ENCODE results near the gene OSBPL1A. TPM values are rescaled to one million over a fixed set of nuclear protein-coding genes. Genes with fewer than 3 reads are reported as not detected.

Gene OSBPL1A
- polyA plus RNA-seq, 2 donors = 10.8 to 11.6 TPM

DNA sequence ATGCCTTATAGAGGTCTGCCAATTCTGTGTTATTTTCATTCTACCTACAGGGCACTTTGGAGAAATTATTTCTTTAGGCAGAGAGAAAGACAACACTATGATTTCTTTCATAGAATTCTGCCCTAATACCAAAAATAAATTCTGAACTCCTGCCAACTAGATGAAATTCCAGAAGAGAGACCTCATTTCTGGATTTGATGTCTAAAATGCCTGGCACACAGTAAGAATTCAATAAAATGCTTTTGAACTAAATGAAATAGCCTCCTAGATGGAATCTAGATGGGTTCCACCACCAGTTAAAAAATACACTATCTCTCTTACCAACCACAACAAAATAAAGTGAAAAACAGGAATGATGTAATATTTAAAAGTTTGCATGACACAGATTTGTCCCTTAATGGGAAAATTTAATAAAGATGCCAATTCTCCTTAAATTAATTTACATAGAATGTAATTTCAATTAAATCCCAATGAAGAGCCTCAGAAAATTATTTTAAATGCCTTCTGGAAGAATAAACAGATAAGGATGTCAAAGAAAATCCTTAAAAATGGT, 75.0 kb downstream of the OSBPL1A start:
- H3K27me3 ChIP-seq (ENCODE audit: control insufficient read depth in 1 of 2, insufficient read depth in 2 of 2, low read length in 2 of 2) = no peaks in the 10 kb centered on the region
- no peaks in the 10 kb centered on the region for H3K36me3 ChIP-seq (ENCODE audit: control insufficient read depth in 2 of 2, insufficient read depth in 2 of 2, low read length in 1 of 2)
- H3K4me3 ChIP-seq (ENCODE audit: low read depth in 1 of 2, low read length in 2 of 2) = no peak overlapping the region
- no peak overlapping the region for H3K27ac ChIP-seq (ENCODE audit: low read depth in 2 of 2, low read length in 1 of 2)
- no peaks in the 10 kb centered on the region for H3K9me3 ChIP-seq (ENCODE audit: control insufficient read depth in 2 of 2, insufficient read depth in 1 of 2, low read depth in 1 of 2, low read length in 1 of 2)
- no peaks in the 10 kb centered on the region for H3K4me1 ChIP-seq (ENCODE audit: control insufficient read depth in 2 of 2, insufficient read depth in 2 of 2, low read length in 1 of 2)

DNA sequence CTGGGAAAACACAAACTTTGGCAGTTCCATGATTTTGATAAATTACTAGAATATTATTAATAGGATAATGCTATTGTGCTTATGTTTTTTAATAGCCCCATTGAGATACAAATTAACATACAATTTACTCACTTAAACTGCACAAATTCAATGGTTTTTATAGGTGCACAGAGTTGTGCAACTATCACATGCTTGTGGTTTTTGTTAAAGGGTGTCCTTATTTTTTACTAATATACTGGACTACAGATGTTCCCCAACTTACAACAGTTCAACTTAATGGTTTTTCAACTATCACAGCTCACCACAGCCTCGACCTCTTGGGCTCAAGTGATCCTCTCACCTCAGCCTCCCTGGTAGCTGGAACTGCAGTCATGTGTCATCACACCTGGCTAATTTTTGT, 76.6 kb downstream of the OSBPL1A start:
- 91 to 100% methylated on average over 1 of the region's 1 CpG for WGBS, 2 donors

DNA sequence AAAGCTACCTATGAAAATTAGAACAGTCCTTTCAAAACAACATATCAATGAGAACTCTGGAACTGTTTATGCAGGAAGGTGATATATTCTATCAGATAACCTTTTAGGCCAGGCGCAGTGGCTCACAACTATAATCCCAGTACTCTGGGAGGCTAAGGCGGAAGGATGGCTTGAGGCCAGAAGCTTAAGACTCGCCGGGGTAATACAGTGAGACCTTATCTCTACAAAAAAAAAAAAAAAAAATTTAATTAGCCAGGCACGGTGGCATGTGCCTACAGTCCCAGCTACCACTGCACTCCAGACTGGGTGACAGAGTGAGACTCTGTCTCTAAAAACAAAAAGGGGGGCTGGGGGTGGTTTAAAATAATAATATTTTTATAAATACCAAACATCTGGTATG, 77.9 kb downstream of the OSBPL1A start:
- H3K4me1 ChIP-seq (ENCODE audit: control insufficient read depth in 2 of 2, insufficient read depth in 2 of 2, low read length in 1 of 2) = no peaks in the 10 kb centered on the region
- H3K27me3 ChIP-seq (ENCODE audit: control insufficient read depth in 1 of 2, insufficient read depth in 2 of 2, low read length in 2 of 2) = no peaks in the 10 kb centered on the region
- H3K9me3 ChIP-seq (ENCODE audit: control insufficient read depth in 2 of 2, insufficient read depth in 1 of 2, low read depth in 1 of 2, low read length in 1 of 2) = no peaks in the 10 kb centered on the region
- no peaks in the 10 kb centered on the region for H3K36me3 ChIP-seq (ENCODE audit: control insufficient read depth in 2 of 2, insufficient read depth in 2 of 2, low read length in 1 of 2)
- no peak overlapping the region for H3K27ac ChIP-seq (ENCODE audit: low read depth in 2 of 2, low read length in 1 of 2)
- H3K4me3 ChIP-seq (ENCODE audit: low read depth in 1 of 2, low read length in 2 of 2) = no peak overlapping the region
- 49 to 74% methylated on average over 5 of the region's 5 CpGs for WGBS, 2 donors

More for the DNA sequence above, 76.6 kb downstream of the OSBPL1A start:
- no peaks in the 10 kb centered on the region for H3K4me1 ChIP-seq (ENCODE audit: control insufficient read depth in 2 of 2, insufficient read depth in 2 of 2, low read length in 1 of 2)
- H3K27ac ChIP-seq (ENCODE audit: low read depth in 2 of 2, low read length in 1 of 2) = no peak overlapping the region
- H3K4me3 ChIP-seq (ENCODE audit: low read depth in 1 of 2, low read length in 2 of 2) = no peak overlapping the region
- no peaks in the 10 kb centered on the region for H3K27me3 ChIP-seq (ENCODE audit: control insufficient read depth in 1 of 2, insufficient read depth in 2 of 2, low read length in 2 of 2)
- no peaks in the 10 kb centered on the region for H3K36me3 ChIP-seq (ENCODE audit: control insufficient read depth in 2 of 2, insufficient read depth in 2 of 2, low read length in 1 of 2)
- H3K9me3 ChIP-seq (ENCODE audit: control insufficient read depth in 2 of 2, insufficient read depth in 1 of 2, low read depth in 1 of 2, low read length in 1 of 2) = no peaks in the 10 kb centered on the region

DNA sequence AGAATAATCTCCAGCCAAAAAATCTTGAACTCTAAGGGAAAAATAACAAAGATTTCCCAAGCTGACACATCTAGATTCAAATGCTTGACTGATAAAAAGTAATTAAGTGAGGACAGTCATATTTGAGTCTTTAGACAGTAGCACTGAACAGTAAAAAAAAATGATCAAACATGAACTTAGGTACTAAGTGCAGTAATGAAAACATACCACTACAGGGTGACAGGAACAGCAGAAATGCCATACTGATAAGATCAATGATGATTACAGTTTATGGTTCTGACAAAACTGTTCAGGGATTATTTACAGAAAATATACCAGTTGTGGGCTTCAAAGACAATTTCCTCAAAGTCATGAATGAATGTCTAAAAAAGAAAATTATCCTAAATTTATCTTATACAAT, 80.3 kb downstream of the OSBPL1A start:
- Histone ChIP-seq H3K27me3 (ENCODE audit: control insufficient read depth in 1 of 2, insufficient read depth in 2 of 2, low read length in 2 of 2) (no peaks in the 10 kb centered on the region), H3K9me3 (ENCODE audit: control insufficient read depth in 2 of 2, insufficient read depth in 1 of 2, low read depth in 1 of 2, low read length in 1 of 2) (no peaks in the 10 kb centered on the region), H3K4me1 (ENCODE audit: control insufficient read depth in 2 of 2, insufficient read depth in 2 of 2, low read length in 1 of 2) (no peaks in the 10 kb centered on the region), H3K36me3 (ENCODE audit: control insufficient read depth in 2 of 2, insufficient read depth in 2 of 2, low read length in 1 of 2) (no peaks in the 10 kb centered on the region), H3K4me3 (ENCODE audit: low read depth in 1 of 2, low read length in 2 of 2) (no peak overlapping the region), H3K27ac (ENCODE audit: low read depth in 2 of 2, low read length in 1 of 2) (no peak overlapping the region)

DNA sequence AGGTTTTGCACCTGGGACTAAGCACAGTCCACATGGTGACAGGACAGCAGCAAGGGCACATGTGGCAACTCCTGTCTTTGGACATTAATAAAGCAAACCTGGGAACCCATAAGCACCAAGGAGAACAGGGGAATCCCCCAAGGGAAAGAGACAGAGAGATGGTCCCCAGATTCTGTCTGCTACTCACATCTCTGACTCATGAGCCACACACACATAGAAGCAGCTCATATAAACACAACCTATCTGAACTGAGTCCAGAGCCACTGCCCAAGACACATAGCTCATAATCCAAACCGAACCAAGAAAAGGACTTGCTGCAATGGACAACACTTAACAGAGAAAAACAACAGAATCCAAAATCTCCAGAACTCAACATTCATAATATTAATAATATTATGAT, 82.5 kb downstream of the OSBPL1A start:
- 96 to 100% methylated on average over 1 of the region's 1 CpG for WGBS, 2 donors
- Histone ChIP-seq H3K9me3 (ENCODE audit: control insufficient read depth in 2 of 2, insufficient read depth in 1 of 2, low read depth in 1 of 2, low read length in 1 of 2) (no peaks in the 10 kb centered on the region), H3K36me3 (ENCODE audit: control insufficient read depth in 2 of 2, insufficient read depth in 2 of 2, low read length in 1 of 2) (no peaks in the 10 kb centered on the region), H3K27ac (ENCODE audit: low read depth in 2 of 2, low read length in 1 of 2) (no peak overlapping the region), H3K4me1 (ENCODE audit: control insufficient read depth in 2 of 2, insufficient read depth in 2 of 2, low read length in 1 of 2) (no peaks in the 10 kb centered on the region), H3K4me3 (ENCODE audit: low read depth in 1 of 2, low read length in 2 of 2) (no peak overlapping the region), H3K27me3 (ENCODE audit: control insufficient read depth in 1 of 2, insufficient read depth in 2 of 2, low read length in 2 of 2) (no peaks in the 10 kb centered on the region)

DNA sequence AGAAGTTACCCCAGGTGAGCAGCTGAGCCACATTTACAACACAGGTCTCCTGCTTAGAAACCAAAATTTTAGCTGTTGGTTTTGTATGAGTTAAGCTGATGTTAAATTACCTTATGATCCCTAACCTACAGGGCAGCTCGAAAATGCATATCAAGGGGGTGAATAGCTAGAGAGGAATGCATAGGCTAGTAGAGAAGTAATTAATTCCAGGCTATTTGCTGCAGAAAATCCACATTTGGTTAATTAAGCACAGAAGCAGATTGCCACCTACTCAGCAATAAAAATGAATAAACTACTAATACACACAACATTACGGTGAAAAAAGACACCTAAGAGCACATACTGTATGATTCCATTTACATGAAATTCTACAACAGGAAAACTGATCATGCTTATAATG, 91.4 kb downstream of the OSBPL1A start:
- Histone ChIP-seq H3K4me3 (ENCODE audit: low read depth in 1 of 2, low read length in 2 of 2) (no peak overlapping the region), H3K9me3 (ENCODE audit: control insufficient read depth in 2 of 2, insufficient read depth in 1 of 2, low read depth in 1 of 2, low read length in 1 of 2) (no peaks in the 10 kb centered on the region), H3K27me3 (ENCODE audit: control insufficient read depth in 1 of 2, insufficient read depth in 2 of 2, low read length in 2 of 2) (no peaks in the 10 kb centered on the region), H3K4me1 (ENCODE audit: control insufficient read depth in 2 of 2, insufficient read depth in 2 of 2, low read length in 1 of 2) (no peaks in the 10 kb centered on the region), H3K27ac (ENCODE audit: low read depth in 2 of 2, low read length in 1 of 2) (no peak overlapping the region), H3K36me3 (ENCODE audit: control insufficient read depth in 2 of 2, insufficient read depth in 2 of 2, low read length in 1 of 2) (no peaks in the 10 kb centered on the region)
- WGBS, 2 donors = 91 to 93% methylated on average over 2 of the region's 2 CpGs

DNA sequence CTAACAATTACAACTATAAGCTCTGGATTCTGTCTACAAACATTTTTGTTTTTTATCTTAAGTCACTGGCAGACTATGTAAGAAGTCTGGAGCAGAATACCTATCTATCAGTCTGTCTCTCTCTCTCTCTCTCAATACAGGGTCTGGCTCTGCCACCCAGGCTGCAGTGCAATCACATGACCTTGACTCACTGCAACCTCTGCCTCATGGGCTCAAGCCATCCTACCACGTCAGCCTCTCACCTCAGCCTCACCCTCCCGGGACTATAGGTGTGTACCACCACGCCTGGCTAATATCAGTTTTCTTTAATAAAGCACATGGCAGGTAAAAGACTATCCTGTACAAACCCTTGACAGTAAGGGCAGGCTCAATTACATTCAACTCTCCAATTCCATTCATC, 96.9 kb downstream of the OSBPL1A start:
- Histone ChIP-seq H3K9me3 (ENCODE audit: control insufficient read depth in 2 of 2, insufficient read depth in 1 of 2, low read depth in 1 of 2, low read length in 1 of 2) (no peaks in the 10 kb centered on the region), H3K4me3 (ENCODE audit: low read depth in 1 of 2, low read length in 2 of 2) (no peak overlapping the region), H3K27ac (ENCODE audit: low read depth in 2 of 2, low read length in 1 of 2) (no peak overlapping the region), H3K27me3 (ENCODE audit: control insufficient read depth in 1 of 2, insufficient read depth in 2 of 2, low read length in 2 of 2) (no peaks in the 10 kb centered on the region), H3K36me3 (ENCODE audit: control insufficient read depth in 2 of 2, insufficient read depth in 2 of 2, low read length in 1 of 2) (no peaks in the 10 kb centered on the region), H3K4me1 (ENCODE audit: control insufficient read depth in 2 of 2, insufficient read depth in 2 of 2, low read length in 1 of 2) (no peaks in the 10 kb centered on the region)
- WGBS, 2 donors = 76 to 92% methylated on average over 3 of the region's 3 CpGs

DNA sequence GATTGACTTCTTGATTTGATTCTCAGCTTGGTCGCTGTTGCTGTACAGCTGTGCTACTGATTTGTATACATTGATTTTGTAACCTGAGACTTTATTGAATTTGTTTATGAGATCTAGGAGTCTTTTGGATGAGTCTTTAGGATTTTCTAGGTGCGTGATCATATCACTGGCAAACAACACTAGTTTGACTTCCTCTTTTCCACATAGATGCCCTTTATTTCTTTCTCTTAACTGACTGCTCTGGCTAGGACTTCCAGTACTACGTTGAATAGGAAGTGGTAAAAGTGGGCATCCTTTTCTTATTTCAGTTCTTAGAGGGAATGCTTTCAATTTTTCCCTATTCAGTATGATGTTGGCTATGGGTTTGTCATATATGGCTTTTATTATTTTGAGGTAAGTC, 101.3 kb downstream of the OSBPL1A start:
- Histone ChIP-seq H3K27ac (ENCODE audit: low read depth in 2 of 2, low read length in 1 of 2) (no peak overlapping the region), H3K9me3 (ENCODE audit: control insufficient read depth in 2 of 2, insufficient read depth in 1 of 2, low read depth in 1 of 2, low read length in 1 of 2) (no peaks in the 10 kb centered on the region), H3K27me3 (ENCODE audit: control insufficient read depth in 1 of 2, insufficient read depth in 2 of 2, low read length in 2 of 2) (no peaks in the 10 kb centered on the region), H3K4me1 (ENCODE audit: control insufficient read depth in 2 of 2, insufficient read depth in 2 of 2, low read length in 1 of 2) (no peaks in the 10 kb centered on the region), H3K4me3 (ENCODE audit: low read depth in 1 of 2, low read length in 2 of 2) (no peak overlapping the region), H3K36me3 (ENCODE audit: control insufficient read depth in 2 of 2, insufficient read depth in 2 of 2, low read length in 1 of 2) (no peaks in the 10 kb centered on the region)
- 77 to 83% methylated on average over 3 of the region's 3 CpGs for WGBS, 2 donors

DNA sequence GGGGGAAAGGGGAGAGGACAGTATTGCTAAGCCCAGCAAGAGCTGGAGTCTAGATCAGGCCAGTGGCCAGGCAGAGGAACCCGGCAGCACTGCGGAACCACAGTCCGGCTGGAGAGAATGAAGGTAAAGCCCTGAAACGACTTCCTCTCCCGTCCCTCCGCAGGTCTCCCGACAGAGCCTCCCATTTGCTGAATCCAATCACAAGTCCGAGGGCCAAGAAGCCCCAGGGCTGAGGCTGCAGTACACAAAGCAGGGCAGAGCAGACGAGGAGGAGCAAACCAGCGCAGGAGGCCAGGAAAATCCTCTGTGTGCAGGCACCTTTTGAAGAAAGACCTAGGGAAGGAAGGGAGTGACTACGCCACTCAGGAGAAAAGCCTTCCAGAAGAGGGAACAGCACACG, 104.4 kb downstream of the OSBPL1A start:
- Histone ChIP-seq H3K36me3 (ENCODE audit: control insufficient read depth in 2 of 2, insufficient read depth in 2 of 2, low read length in 1 of 2) (no peaks in the 10 kb centered on the region), H3K4me1 (ENCODE audit: control insufficient read depth in 2 of 2, insufficient read depth in 2 of 2, low read length in 1 of 2) (no peaks in the 10 kb centered on the region), H3K4me3 (ENCODE audit: low read depth in 1 of 2, low read length in 2 of 2) (no peak overlapping the region), H3K9me3 (ENCODE audit: control insufficient read depth in 2 of 2, insufficient read depth in 1 of 2, low read depth in 1 of 2, low read length in 1 of 2) (no peaks in the 10 kb centered on the region), H3K27ac (ENCODE audit: low read depth in 2 of 2, low read length in 1 of 2) (no peak overlapping the region), H3K27me3 (ENCODE audit: control insufficient read depth in 1 of 2, insufficient read depth in 2 of 2, low read length in 2 of 2) (no peaks in the 10 kb centered on the region)
- WGBS, 2 donors = 90 to 91% methylated on average over 12 of the region's 12 CpGs

DNA sequence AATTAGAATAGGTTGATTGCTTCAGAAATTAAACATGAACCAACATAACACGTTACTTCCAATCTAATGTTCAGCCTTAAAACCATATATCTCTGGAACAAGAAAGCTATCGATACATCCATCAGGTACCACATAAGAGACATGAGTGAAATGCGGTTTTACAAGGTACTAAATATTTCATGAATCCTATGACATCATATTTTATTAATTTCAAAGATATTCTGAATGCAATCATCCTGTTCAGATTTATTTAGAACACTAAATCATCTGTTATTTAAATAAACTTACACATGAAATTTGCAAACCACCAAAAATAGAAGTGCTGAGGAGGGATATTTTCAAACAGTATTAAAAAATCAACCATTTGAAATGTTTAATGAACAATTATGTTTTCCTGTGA, 119.0 kb downstream of the OSBPL1A start:
- H3K4me1 ChIP-seq (ENCODE audit: control insufficient read depth in 2 of 2, insufficient read depth in 2 of 2, low read length in 1 of 2) = no peaks in the 10 kb centered on the region
- H3K27ac ChIP-seq (ENCODE audit: low read depth in 2 of 2, low read length in 1 of 2) = no peak overlapping the region
- H3K4me3 ChIP-seq (ENCODE audit: low read depth in 1 of 2, low read length in 2 of 2) = no peak overlapping the region
- no peaks in the 10 kb centered on the region for H3K9me3 ChIP-seq (ENCODE audit: control insufficient read depth in 2 of 2, insufficient read depth in 1 of 2, low read depth in 1 of 2, low read length in 1 of 2)
- no peaks in the 10 kb centered on the region for H3K36me3 ChIP-seq (ENCODE audit: control insufficient read depth in 2 of 2, insufficient read depth in 2 of 2, low read length in 1 of 2)
- H3K27me3 ChIP-seq (ENCODE audit: control insufficient read depth in 1 of 2, insufficient read depth in 2 of 2, low read length in 2 of 2) = no peaks in the 10 kb centered on the region
- WGBS, 2 donors = 92 to 96% methylated on average over 3 of the region's 3 CpGs

Data from esophagus (tissue), 2 donors.